Measurements from ENCODE around the gene DRC1.

GRCh38 chr2:26444236-26444635 is 42.5 kb downstream of the DRC1 start:
- TF ChIP-seq EP300 (IDR thresholded peaks at IDR 0.05; ENCODE audit: borderline replicate concordance) (no peak), TEAD4 (IDR thresholded peaks at IDR 0.05) (no peak), YY1 (IDR thresholded peaks at IDR 0.05; ENCODE audit: low read depth) (no peak), MAX (IDR thresholded peaks at IDR 0.05) (no peak)
